Psoas muscle (tissue), 8 donors: ENCODE measurements around the gene HADH. TPM values are rescaled to one million over a fixed set of nuclear protein-coding genes. Genes with fewer than 3 reads are reported as not detected.

Source experiments
- ATAC-seq, 4 donors: fragments of 200-7000 bp; cut with Tn5 transposase; one replicate each; pipeline ENCODE4 v1.9.1; 2020; ENCODE audit warnings: moderate library complexity in 3 of 4, mild to moderate bottlenecking in 2 of 4
- DNase-seq, 2 donors: peaks; one replicate each; pipeline ENCODE4 v3.0.0-alpha.2; 2020
- H3K27ac ChIP-seq: fragments of 200-600 bp; one replicate; pipeline ENCODE4 v1.8.0; 2022
- H3K27me3 ChIP-seq, 3 donors: fragments of 200-600 bp in 1 of 3; one replicate each; pipeline versions ENCODE4 v1.6.1 to v1.8.0; 2013 to 2022; ENCODE audit warnings: low read length in 2 of 3, mild to moderate bottlenecking in 2 of 3, moderate library complexity in 1 of 3; ENCODE audit not compliant: insufficient read depth in 3 of 3
- H3K36me3 ChIP-seq, 2 donors: fragments of 200-600 bp in 1 of 2; one replicate each; pipeline versions ENCODE4 v1.6.1 to v1.8.0; 2013 to 2022; ENCODE audit warnings: low read depth in 1 of 2, mild to moderate bottlenecking in 1 of 2, moderate library complexity in 1 of 2; ENCODE audit not compliant: insufficient read depth in 1 of 2
- H3K4me1 ChIP-seq: fragments of 200-600 bp; one replicate; pipeline ENCODE4 v1.8.0; 2022
- H3K4me3 ChIP-seq: fragments of 200-600 bp; one replicate; pipeline ENCODE4 v1.8.0; 2022; ENCODE audit warnings: mild to moderate bottlenecking
- H3K9me3 ChIP-seq: fragments of 200-600 bp; one replicate; pipeline ENCODE4 v1.8.0; 2022
- WGBS, 3 donors: extraction: QIAGEN DNeasy Blood & Tissue Kit; methylation state at CpG; one replicate each; pipeline versions ENCODE4 v1.1.6 to v1.1.7; 2013; 5-methylcytosine and 5-hydroxymethylcytosine counted together
- intact Hi-C, 2 donors: fragments of 100-400 bp; cut with DNase I; formaldehyde crosslinking; loops; one replicate each; pipeline versions ENCODE4 v1.11.0 to v1.14.2; 2022
- polyA plus RNA-seq, 3 donors: library from polyadenylated mRNA; stranded (reverse); fragments of 200-250 nt; gene quantifications; one replicate each; pipeline ENCODE4 v1.2.3, GENCODE V29; 2013
- total RNA-seq, 4 donors: library from RNA; stranded (reverse); fragmentation: NEBNext Ultra II Directional in 2 of 4; extraction: Animal tissue kit (Norgen Biotek cat#: 25700) in 2 of 4; gene quantifications; one replicate each; pipeline versions ENCODE4 v1.2.1 to v1.2.4, GENCODE V29; 2021 to 2023
- TF ChIP-seq, protein P1 (sequence below): fragments of 200-600 bp; IDR thresholded peaks from one replicate; pipeline ENCODE4 v1.8.0; 2022; ENCODE audit warnings: antibody characterized with exemption
- donor health status: healthy with polysubstance abuse.
- donor health status: DM: no; HTN: no; CAD: no; lungs with moderate emphysema.
- donor health status: Bipolar disorder and iron deficiency.
- donor health status: healthy.
- donor health status: DM: yes; HTN: yes; CAD: no.
- donor health status: DM: no; HTN: no; CAD: no.
- donor health status: DM: no; HTN: no; CAD: no.
- donor health status: DM: yes; HTN: yes; CAD: no.

The HADH gene
- total and polyA plus RNA-seq, 7 donors: 26.6 to 150 (median 103) TPM

DNA sequence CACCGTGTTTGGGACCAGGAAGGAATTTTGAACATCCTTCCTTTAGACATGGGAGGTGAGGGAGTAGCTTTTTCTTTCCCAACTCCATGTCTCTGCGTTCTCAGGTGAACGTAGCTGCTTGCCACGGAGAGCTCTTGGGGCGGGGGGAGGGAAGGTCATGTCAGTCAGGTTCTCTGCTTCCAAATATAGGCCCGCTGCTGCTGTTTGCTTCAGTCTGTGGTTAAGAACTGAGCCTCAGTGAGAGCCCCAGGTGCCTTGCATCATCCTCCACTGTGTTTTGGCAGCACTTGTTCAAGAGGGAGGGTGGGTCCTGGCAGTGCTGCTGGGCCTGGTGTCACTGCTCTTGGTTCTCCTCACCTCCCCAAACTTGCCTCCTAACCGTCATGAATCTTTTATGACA, 46.5 kb downstream of the HADH start:
- H3K9me3 ChIP-seq: no peaks in the 10 kb centered on the region
- peak; percentile 57 to 78 (median 62) for ATAC-seq
- WGBS, 3 donors: 67 to 79% (median 77%) methylated on average over 7 of the region's 7 CpGs
- H3K27ac ChIP-seq: no peak overlapping the region
- intact Hi-C loops: no loop called here
- TF ChIP-seq, protein P1, sequence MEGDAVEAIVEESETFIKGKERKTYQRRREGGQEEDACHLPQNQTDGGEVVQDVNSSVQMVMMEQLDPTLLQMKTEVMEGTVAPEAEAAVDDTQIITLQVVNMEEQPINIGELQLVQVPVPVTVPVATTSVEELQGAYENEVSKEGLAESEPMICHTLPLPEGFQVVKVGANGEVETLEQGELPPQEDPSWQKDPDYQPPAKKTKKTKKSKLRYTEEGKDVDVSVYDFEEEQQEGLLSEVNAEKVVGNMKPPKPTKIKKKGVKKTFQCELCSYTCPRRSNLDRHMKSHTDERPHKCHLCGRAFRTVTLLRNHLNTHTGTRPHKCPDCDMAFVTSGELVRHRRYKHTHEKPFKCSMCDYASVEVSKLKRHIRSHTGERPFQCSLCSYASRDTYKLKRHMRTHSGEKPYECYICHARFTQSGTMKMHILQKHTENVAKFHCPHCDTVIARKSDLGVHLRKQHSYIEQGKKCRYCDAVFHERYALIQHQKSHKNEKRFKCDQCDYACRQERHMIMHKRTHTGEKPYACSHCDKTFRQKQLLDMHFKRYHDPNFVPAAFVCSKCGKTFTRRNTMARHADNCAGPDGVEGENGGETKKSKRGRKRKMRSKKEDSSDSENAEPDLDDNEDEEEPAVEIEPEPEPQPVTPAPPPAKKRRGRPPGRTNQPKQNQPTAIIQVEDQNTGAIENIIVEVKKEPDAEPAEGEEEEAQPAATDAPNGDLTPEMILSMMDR: no peak
- no peaks in the 10 kb centered on the region for H3K4me1 ChIP-seq
- H3K4me3 ChIP-seq: no peak overlapping the region
- no peak for DNase-seq
- H3K36me3 ChIP-seq: peaks cover 10 to 44% of the 10 kb centered on the region in 2 donors
- no peaks in the 10 kb centered on the region for H3K27me3 ChIP-seq

DNA sequence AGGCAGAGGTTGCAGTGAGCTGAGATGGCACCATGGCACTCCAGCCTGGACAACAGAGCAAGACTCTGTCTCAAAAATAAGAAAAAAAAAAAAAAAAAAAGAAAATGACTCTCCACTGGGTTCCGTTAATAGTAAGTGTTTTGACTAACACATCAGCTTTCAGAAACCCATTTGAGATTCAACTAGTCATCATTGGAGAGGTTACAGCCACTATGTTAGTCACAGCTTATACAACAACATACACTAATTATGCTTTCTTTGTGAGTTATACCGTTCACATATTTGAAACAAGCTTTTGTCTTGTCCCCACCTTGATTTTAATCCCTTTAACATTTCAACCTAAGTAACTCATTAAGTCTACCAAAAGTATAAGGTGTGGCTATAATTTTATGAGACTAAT, 48.2 kb downstream of the HADH start:
- WGBS, 3 donors: 88 to 93% (median 92%) methylated on average over 2 of the region's 2 CpGs
- Histone ChIP-seq H3K27ac (no peak overlapping the region), H3K9me3 (no peaks in the 10 kb centered on the region), H3K36me3 (peaks cover 9 to 35% of the 10 kb centered on the region in 2 donors), H3K27me3 (no peaks in the 10 kb centered on the region), H3K4me3 (no peak overlapping the region), H3K4me1 (no peaks in the 10 kb centered on the region)
- intact Hi-C loops: no loop called here
- DNase-seq (no peak), ATAC-seq (no peak)
- TF ChIP-seq, protein P1: no peak

DNA sequence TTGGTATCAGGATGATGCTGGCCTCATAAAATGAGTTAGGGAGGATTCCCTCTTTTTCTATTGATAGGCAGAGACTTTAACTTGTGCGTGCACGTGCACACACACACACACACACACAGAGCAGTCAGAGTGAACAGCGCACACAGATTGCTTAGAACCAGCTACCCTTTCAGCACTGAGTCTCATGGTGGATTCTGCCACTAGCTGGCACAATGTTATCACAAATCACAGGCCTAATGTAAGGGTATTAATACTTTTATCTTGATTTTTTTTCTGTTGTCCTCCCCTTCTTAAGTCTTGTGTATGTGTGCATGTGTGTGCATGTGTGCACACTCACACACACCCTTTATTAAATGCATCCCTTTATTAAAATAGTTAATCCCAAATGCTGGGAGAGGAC, 53.2 kb downstream of the HADH start:
- H3K27me3 ChIP-seq: no peaks in the 10 kb centered on the region

GRCh38 chr4:108043526-108043925, 53.8 kb downstream of the HADH start:
- Histone ChIP-seq H3K9me3 (no peaks in the 10 kb centered on the region), H3K27me3 (no peaks in the 10 kb centered on the region), H3K4me3 (no peak overlapping the region), H3K4me1 (peaks cover 7% of the 10 kb centered on the region), H3K27ac (no peak overlapping the region), H3K36me3 (peaks cover 0 to 2% of the 10 kb centered on the region in 2 donors)
- DNase-seq (no peak), ATAC-seq (peak in 2 of 4 donors; percentile 36 to 42)
- TF ChIP-seq, protein P1: no peak
- WGBS, 3 donors: 49 to 67% (median 56%) methylated on average over 5 of the region's 5 CpGs
- intact Hi-C loops: no loop called here

More for the DNA sequence above, 53.2 kb downstream of the HADH start:
- Histone ChIP-seq H3K9me3 (no peaks in the 10 kb centered on the region), H3K4me3 (no peak overlapping the region), H3K4me1 (peaks cover 7% of the 10 kb centered on the region), H3K36me3 (peaks cover 0 to 4% of the 10 kb centered on the region in 2 donors), H3K27ac (no peak overlapping the region)
- ATAC-seq (no peak), DNase-seq (no peak)
- WGBS, 3 donors: 89 to 95% (median 91%) methylated on average over 3 of the region's 3 CpGs
- TF ChIP-seq, protein P1: no peak
- intact Hi-C loops: no loop called here
